HL-60/S4 (cell line): ENCODE results near the gene SDK1.

Experiments
- in situ Hi-C: fragments of 300-500 bp; cut with MboI; formaldehyde crosslinking; loops from 2 replicates; pipeline ENCODE4 v1.14.3; 2022; ENCODE audit warnings: low sequenced_read_pairs

Gene SDK1

GRCh38 chr7:4001742-4002141 is 700.7 kb downstream of the SDK1 start:
- in situ Hi-C loops: no loop called here

- in situ Hi-C loops: no loop called here
Measured at GRCh38 chr7:4003503-4003902, 702.5 kb downstream of the SDK1 start.

- in situ Hi-C loops: no loop called here
Measured at GRCh38 chr7:4006687-4007086, 705.6 kb downstream of the SDK1 start.

- in situ Hi-C loops: no loop called here
Measured at GRCh38 chr7:4009211-4010060, 708.4 kb downstream of the SDK1 start.

- in situ Hi-C loops: no loop called here
Measured at GRCh38 chr7:4010061-4010605, 709.1 kb downstream of the SDK1 start.

GRCh38 chr7:4010923-4011656 is 710.0 kb downstream of the SDK1 start:
- in situ Hi-C loops: no loop called here

GRCh38 chr7:4013793-4014192 is 712.7 kb downstream of the SDK1 start:
- in situ Hi-C loops: no loop called here

- in situ Hi-C loops: no loop called here
Measured at GRCh38 chr7:4014346-4015050, 713.4 kb downstream of the SDK1 start.

- in situ Hi-C loops: no loop called here
Measured at GRCh38 chr7:4015371-4015770, 714.3 kb downstream of the SDK1 start.

- in situ Hi-C loops: no loop called here
Measured at GRCh38 chr7:4015996-4016395, 714.9 kb downstream of the SDK1 start.

GRCh38 chr7:4017081-4017480 is 716.0 kb downstream of the SDK1 start:
- in situ Hi-C loops: no loop called here

- in situ Hi-C loops: no loop called here
Measured at GRCh38 chr7:4017785-4018184, 716.7 kb downstream of the SDK1 start.

- in situ Hi-C loops: no loop called here
Measured at GRCh38 chr7:4018601-4019316, 717.7 kb downstream of the SDK1 start.

- in situ Hi-C loops: no loop called here
Measured at GRCh38 chr7:4020086-4020485, 719.0 kb downstream of the SDK1 start.

- in situ Hi-C loops: no loop called here
Measured at GRCh38 chr7:4021413-4021812, 720.4 kb downstream of the SDK1 start.

- in situ Hi-C loops: no loop called here
Measured at GRCh38 chr7:4022265-4022664, 721.2 kb downstream of the SDK1 start.

- in situ Hi-C loops: no loop called here
Measured at GRCh38 chr7:4023502-4023901, 722.5 kb downstream of the SDK1 start.

GRCh38 chr7:4024133-4024532 is 723.1 kb downstream of the SDK1 start:
- in situ Hi-C loops: no loop called here

GRCh38 chr7:4024806-4025205 is 723.8 kb downstream of the SDK1 start:
- in situ Hi-C loops: no loop called here

GRCh38 chr7:4025210-4025609 is 724.2 kb downstream of the SDK1 start:
- in situ Hi-C loops: no loop called here
